GOT3 (cell line): Measurements from ENCODE around the gene BECN2.

Source experiments
- DNase-seq: peaks from one replicate; lab custom pipeline; 2025; ENCODE audit warnings: mixed read lengths; lab: John Stamatoyannopoulos, UW

BECN2 gene

GRCh38 chr1:241957692-241958494 is at the start of gene BECN2:
BECN2 (plus strand) TSS chr1:241957767; CDS start chr1:241957767, 0 bp downstream.
- DNase-seq: no peak

- DNase-seq: no peak
Measured at GRCh38 chr1:241916196-241916595, 41.4 kb upstream of the BECN2 start.

GRCh38 chr1:241917487-241917886 is 40.1 kb upstream of the BECN2 start:
- DNase-seq: no peak

GRCh38 chr1:241918879-241919278 is 38.7 kb upstream of the BECN2 start:
- DNase-seq: peak; percentile 32

- DNase-seq: no peak
Measured at GRCh38 chr1:241924080-241924808, 33.3 kb upstream of the BECN2 start.

- no peak for DNase-seq
Measured at GRCh38 chr1:241926141-241926540, 31.4 kb upstream of the BECN2 start.

GRCh38 chr1:241927321-241927720 is 30.2 kb upstream of the BECN2 start:
- DNase-seq: no peak

GRCh38 chr1:241932845-241933244 is 24.7 kb upstream of the BECN2 start:
- DNase-seq: no peak

- no peak for DNase-seq
Measured at GRCh38 chr1:241934201-241934848, 23.2 kb upstream of the BECN2 start.

- DNase-seq: no peak
Measured at GRCh38 chr1:241934866-241935265, 22.7 kb upstream of the BECN2 start.

GRCh38 chr1:241939798-241940197 is 17.8 kb upstream of the BECN2 start:
- no peak for DNase-seq

- DNase-seq: no peak
Measured at GRCh38 chr1:241942738-241943137, 14.8 kb upstream of the BECN2 start.

GRCh38 chr1:241944300-241944699 is 13.3 kb upstream of the BECN2 start:
- no peak for DNase-seq

- no peak for DNase-seq
Measured at GRCh38 chr1:241947354-241947753, 10.2 kb upstream of the BECN2 start.

- no peak for DNase-seq
Measured at GRCh38 chr1:241950390-241950789, 7.2 kb upstream of the BECN2 start.

GRCh38 chr1:241962153-241962552 is 4.6 kb downstream of the BECN2 start:
- DNase-seq: no peak

GRCh38 chr1:241963722-241964121 is 6.2 kb downstream of the BECN2 start:
- DNase-seq: no peak

GRCh38 chr1:241964550-241965282 is 7.1 kb downstream of the BECN2 start:
- DNase-seq: no peak

- DNase-seq: no peak
Measured at GRCh38 chr1:241968611-241969010, 11.0 kb downstream of the BECN2 start.

GRCh38 chr1:241972703-241973369 is 15.3 kb downstream of the BECN2 start:
- DNase-seq: no peak

GRCh38 chr1:241976229-241976628 is 18.7 kb downstream of the BECN2 start:
- no peak for DNase-seq

- DNase-seq: no peak
Measured at GRCh38 chr1:241979071-241979470, 21.5 kb downstream of the BECN2 start.
